A673 (cell line): ENCODE results near the gene MED22.

ENCODE experiments used
- CTCF ChIP-seq: fragments of 300-800, 200-600 bp; sonication (generic); conservative IDR thresholded peaks from 2 replicates; pipeline ENCODE4 v1.5.1; 2017; ENCODE audit warnings: low read depth, mild to moderate bottlenecking, antibody characterized with exemption, low read length, moderate library complexity, mixed read lengths
- EZH2 ChIP-seq: fragments of 200-600 bp; sonication (generic); IDR thresholded peaks from 2 replicates; pipeline ENCODE4 v1.6.1; 2017; ENCODE audit warnings: borderline replicate concordance, low read depth, mild to moderate bottlenecking, mixed read lengths, antibody characterized with exemption, low read length; ENCODE audit not compliant: poor library complexity, severe bottlenecking

- TF ChIP-seq CTCF (no peak), EZH2 (no peak)
These were observed 21.5 kb upstream of the MED22 start for GRCh38 chr9:133369422-133369821.
